ENCODE data around the gene RIMS1. TPM values are rescaled to one million over a fixed set of nuclear protein-coding genes. Genes with fewer than 3 reads are reported as not detected.

Gene RIMS1
- total RNA-seq, 1 donor = 1.3 TPM

GRCh38 chr6:72286911-72287311, 400.6 kb downstream of the RIMS1 start:
- DNase-seq (ENCODE audit: low read depth) = peak; percentile 56
- TF ChIP-seq CTCF (IDR thresholded peaks at IDR 0.05; ENCODE audit: insufficient read depth, low read depth, low read length) = no peak
- no peak overlapping the region for H3K4me3 ChIP-seq (ENCODE audit: low read depth, low read length)

- DNase-seq (ENCODE audit: low read depth) = no peak
- no peak for TF ChIP-seq CTCF (IDR thresholded peaks at IDR 0.05; ENCODE audit: insufficient read depth, low read depth, low read length)
These were observed 401.5 kb downstream of the RIMS1 start for GRCh38 chr6:72287801-72288200.

GRCh38 chr6:72288592-72288991, 402.2 kb downstream of the RIMS1 start:
- H3K4me3 ChIP-seq (ENCODE audit: low read depth, low read length) = no peak overlapping the region
- DNase-seq (ENCODE audit: low read depth) = no peak
- no peak for TF ChIP-seq CTCF (IDR thresholded peaks at IDR 0.05; ENCODE audit: insufficient read depth, low read depth, low read length)

More at GRCh38 chr6:72287801-72288200, 401.5 kb downstream of the RIMS1 start:
- H3K4me3 ChIP-seq (ENCODE audit: low read depth, low read length) = no peak overlapping the region

- no peak for TF ChIP-seq CTCF (IDR thresholded peaks at IDR 0.05; ENCODE audit: insufficient read depth, low read depth, low read length)
- no peak for DNase-seq (ENCODE audit: low read depth)
- H3K4me3 ChIP-seq (ENCODE audit: low read depth, low read length) = no peak overlapping the region
These were observed 404.3 kb downstream of the RIMS1 start for GRCh38 chr6:72290620-72291019.

GRCh38 chr6:72296375-72296774, 410.0 kb downstream of the RIMS1 start:
- TF ChIP-seq CTCF (IDR thresholded peaks at IDR 0.05; ENCODE audit: insufficient read depth, low read depth, low read length) = no peak
- no peak overlapping the region for H3K4me3 ChIP-seq (ENCODE audit: low read depth, low read length)
- no peak for DNase-seq (ENCODE audit: low read depth)

GRCh38 chr6:72305971-72306370, 419.6 kb downstream of the RIMS1 start:
- DNase-seq (ENCODE audit: low read depth) = no peak
- H3K4me3 ChIP-seq (ENCODE audit: low read depth, low read length) = no peak overlapping the region
- TF ChIP-seq CTCF (IDR thresholded peaks at IDR 0.05; ENCODE audit: insufficient read depth, low read depth, low read length) = no peak

- no peak for DNase-seq (ENCODE audit: low read depth)
- TF ChIP-seq CTCF (IDR thresholded peaks at IDR 0.05; ENCODE audit: insufficient read depth, low read depth, low read length) = no peak
These were observed 430.5 kb downstream of the RIMS1 start for GRCh38 chr6:72316675-72317380.

More at GRCh38 chr6:72316675-72317380, 430.5 kb downstream of the RIMS1 start:
- no peak overlapping the region for H3K4me3 ChIP-seq (ENCODE audit: low read depth, low read length)

Data from fibroblast of villous mesenchyme (primary cell).